GM23338 (cell line): ENCODE data around the gene ARHGDIA.

Experiments
- CREB1 ChIP-seq: fragments of 250-450 bp; sonication (Bioruptor Pico); IDR thresholded peaks from 2 replicates; pipeline ENCODE4 v1.5.0; 2020; ENCODE audit warnings: low read depth, mild to moderate bottlenecking, moderate library complexity
- CTCF ChIP-seq, 2 experiments: fragments of 200-600 bp in 1 of 2; sonication (generic) in 1 of 2; conservative IDR thresholded peaks; 2 replicates each; pipeline versions ENCODE4 v1.5.1 to v1.6.1; 2016 to 2017; ENCODE audit warnings: antibody characterized with exemption in 2 of 2, low read depth in 2 of 2, mild to moderate bottlenecking in 2 of 2, moderate library complexity in 1 of 2
- ETS1 ChIP-seq: IDR thresholded peaks from 2 replicates; pipeline ENCODE4 v1.6.1; 2016; ENCODE audit warnings: antibody characterized with exemption
- EZH2 ChIP-seq: fragments of 200-600 bp; sonication (generic); IDR thresholded peaks from one replicate; pipeline ENCODE4 v1.8.0; 2017; ENCODE audit warnings: antibody characterized with exemption, mild to moderate bottlenecking, low read depth; ENCODE audit not compliant: unreplicated experiment
- EZH2phosphoT487 ChIP-seq: fragments of 200-600 bp; sonication (generic); IDR thresholded peaks from one replicate; pipeline ENCODE4 v1.8.1; 2018; ENCODE audit warnings: antibody characterized with exemption; ENCODE audit not compliant: unreplicated experiment
- JUNB ChIP-seq: IDR thresholded peaks from one replicate; pipeline ENCODE4 v1.6.1; 2016; ENCODE audit warnings: antibody characterized with exemption; ENCODE audit not compliant: unreplicated experiment
- POLR2AphosphoS5 ChIP-seq: IDR thresholded peaks from 2 replicates; pipeline ENCODE4 v1.6.1; 2016; ENCODE audit warnings: antibody characterized with exemption, low read depth
- REST ChIP-seq: IDR thresholded peaks from one replicate; pipeline ENCODE4 v1.6.1; 2018; ENCODE audit warnings: antibody characterized with exemption; ENCODE audit not compliant: unreplicated experiment
- STAT1 ChIP-seq: IDR thresholded peaks from one replicate; pipeline ENCODE4 v1.6.1; 2016; ENCODE audit warnings: antibody characterized with exemption; ENCODE audit not compliant: unreplicated experiment
- ZNF331 ChIP-seq: fragments of 250-450 bp; sonication (Bioruptor Pico); IDR thresholded peaks from 2 replicates; pipeline ENCODE4 v1.5.0; 2020; ENCODE audit warnings: low read depth, mild to moderate bottlenecking, moderate library complexity

- TF ChIP-seq CTCF (conservative IDR thresholded peaks at IDR 0.05; ENCODE audit: low read depth in 2 of 2) (no peak), REST (no peak), POLR2AphosphoS5 (no peak), EZH2 (no peak), ETS1 (no peak), EZH2phosphoT487 (no peak), ZNF331 (CRISPR knock-in tag) (no peak), JUNB (no peak), STAT1 (no peak), CREB1 (no peak)
Measured at GRCh38 chr17:81898029-81898866, 27.1 kb upstream of the ARHGDIA start.
